Ureter (tissue), 1 donor: ENCODE measurements around the gene ARL15. TPM values are rescaled to one million over a fixed set of nuclear protein-coding genes. Genes with fewer than 3 reads are reported as not detected.

ENCODE experiments used
- DNase-seq: peaks from one replicate; pipeline ENCODE4 v3.0.0-alpha.2; 2020; ENCODE audit warnings: low spot score
- total RNA-seq: library from RNA; stranded (reverse); gene quantifications from one replicate; pipeline ENCODE4 v1.2.4, GENCODE V29; 2023
- donor health status: DM: yes; HTN: yes; CAD: no.

ARL15 gene
- total RNA-seq, 1 donor from 2014 or later: 48.0 TPM

- DNase-seq: no peak
These were observed 61.0 kb downstream of the ARL15 start for GRCh38 chr5:54249210-54250028.

DNA sequence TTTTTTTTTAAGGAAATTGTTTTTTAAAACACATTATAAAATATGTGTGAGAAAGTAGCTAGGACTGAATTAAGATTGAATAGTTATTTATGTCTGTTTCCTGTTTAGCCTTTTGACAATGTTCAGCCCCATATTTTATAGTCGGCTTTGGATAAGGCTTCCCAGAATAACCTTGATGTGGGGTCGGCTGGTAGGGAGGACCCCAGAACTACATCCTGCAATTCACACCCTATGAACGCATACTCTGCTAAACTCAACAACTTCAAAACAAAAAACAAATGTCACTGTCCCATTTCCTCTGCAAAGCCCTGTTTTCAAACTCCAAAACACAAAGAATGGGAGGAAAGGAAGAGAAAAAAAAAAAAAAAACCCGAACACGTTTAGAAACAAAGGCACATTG lies 63.1 kb downstream of the ARL15 start:
- no peak for DNase-seq

DNA sequence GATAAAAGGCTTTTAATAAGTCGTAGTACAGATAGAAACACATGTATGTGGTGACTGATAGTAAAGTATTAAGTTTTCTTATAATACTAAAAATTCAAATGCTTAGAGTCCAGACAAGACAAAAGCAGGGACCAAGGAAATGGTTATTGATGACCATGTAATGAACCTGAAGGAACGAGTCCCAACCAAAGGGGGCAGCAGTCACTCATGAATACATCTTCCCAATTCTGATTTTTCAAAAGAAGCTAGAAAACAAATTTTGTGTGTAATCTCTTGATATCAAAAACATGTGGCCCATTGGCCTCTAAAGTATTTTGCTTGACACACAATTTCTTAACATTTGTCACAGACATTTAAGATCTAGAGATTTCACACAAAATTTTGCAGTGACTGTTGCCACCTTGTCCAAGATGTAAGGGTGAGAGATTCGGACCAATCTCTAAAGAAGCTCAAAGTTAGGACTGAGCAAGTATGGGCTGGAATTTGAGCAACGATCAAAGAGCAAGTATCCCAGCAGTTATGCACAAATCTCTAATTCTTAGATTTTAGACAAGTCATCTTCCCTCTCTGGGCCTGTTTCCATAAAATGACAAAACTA lies 66.8 kb downstream of the ARL15 start:
- DNase-seq: no peak

DNA sequence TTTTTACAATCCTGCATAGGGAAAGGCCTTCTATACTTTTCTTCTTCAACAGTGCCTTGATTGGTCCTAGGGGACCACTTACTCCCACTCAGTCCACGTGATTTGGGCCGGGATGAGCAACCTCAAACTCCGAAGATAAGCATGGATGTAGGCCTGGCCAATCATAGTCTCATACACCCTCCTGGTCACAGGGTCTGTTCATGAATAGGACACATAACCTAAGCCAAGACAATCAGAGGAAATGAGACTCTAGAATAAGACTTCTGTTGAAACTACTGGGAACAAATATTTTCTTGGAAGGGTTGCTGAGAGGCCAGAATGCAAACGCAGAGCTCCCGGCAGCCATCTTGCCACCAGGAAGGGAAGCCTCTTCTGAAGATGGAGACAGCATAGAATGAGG lies 68.1 kb downstream of the ARL15 start:
- DNase-seq: no peak

DNA sequence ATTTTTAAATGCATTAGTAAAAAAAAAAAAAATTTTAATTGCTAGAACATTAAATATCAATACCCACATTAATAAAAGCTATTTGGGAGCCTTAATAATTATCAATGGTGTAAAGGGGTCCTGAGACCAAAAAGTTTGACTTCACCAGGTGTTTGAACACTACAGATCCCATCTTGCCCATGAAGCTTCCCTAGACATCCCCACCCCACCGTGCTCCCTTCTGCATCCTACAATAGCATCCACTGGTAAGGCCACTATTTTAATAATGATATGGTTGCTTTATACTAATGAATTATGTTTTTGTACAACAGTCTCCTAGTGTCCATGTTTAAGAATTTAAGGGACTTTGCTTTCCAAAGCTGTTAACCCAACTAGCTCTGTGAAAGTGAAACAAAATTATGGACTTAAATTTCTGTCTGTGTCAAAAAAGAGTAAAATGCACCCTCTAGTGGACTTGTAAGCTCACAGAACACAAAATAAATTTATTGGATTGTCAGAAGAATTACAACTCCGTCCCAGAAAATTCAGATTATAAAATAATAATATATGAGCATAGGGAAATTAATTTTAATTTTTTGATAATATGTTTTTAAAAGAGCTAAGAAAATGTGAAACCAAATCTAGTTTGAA lies 76.0 kb downstream of the ARL15 start:
- DNase-seq: no peak

DNA sequence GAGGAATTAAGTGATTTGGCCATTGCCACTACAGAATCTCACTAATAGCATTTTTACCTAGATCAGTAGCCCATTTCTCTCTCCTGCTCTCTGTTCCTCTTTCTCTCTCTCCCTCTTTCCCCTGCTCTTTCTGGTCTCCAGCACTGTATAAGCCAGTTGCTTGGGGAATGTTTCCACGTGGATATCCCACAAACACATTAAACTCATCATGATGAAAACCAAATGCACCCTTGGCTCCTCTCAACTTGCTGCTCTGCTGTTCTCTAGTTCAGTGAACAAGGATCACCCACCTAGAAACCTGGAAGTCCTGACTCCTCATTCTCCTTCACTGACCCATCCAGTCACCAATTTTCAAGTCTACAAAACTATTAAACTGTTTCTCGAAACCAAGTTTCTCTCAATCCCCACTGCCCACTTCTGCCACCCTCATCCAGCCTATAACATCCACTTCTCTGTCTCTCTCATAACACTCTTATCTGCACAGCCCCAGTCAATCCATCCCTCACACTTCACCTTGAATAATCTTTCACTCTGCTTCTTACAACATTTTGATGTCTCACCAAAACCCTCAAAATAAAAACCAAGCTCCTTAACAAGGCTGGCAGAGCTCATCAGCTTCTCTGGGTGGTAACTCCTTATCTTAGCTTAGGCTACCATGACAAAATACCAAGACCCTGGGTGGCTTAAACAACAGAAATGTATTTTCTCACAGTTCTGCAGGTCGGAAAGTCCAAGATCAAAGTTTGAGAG lies 79.3 kb downstream of the ARL15 start:
- DNase-seq: no peak

DNA sequence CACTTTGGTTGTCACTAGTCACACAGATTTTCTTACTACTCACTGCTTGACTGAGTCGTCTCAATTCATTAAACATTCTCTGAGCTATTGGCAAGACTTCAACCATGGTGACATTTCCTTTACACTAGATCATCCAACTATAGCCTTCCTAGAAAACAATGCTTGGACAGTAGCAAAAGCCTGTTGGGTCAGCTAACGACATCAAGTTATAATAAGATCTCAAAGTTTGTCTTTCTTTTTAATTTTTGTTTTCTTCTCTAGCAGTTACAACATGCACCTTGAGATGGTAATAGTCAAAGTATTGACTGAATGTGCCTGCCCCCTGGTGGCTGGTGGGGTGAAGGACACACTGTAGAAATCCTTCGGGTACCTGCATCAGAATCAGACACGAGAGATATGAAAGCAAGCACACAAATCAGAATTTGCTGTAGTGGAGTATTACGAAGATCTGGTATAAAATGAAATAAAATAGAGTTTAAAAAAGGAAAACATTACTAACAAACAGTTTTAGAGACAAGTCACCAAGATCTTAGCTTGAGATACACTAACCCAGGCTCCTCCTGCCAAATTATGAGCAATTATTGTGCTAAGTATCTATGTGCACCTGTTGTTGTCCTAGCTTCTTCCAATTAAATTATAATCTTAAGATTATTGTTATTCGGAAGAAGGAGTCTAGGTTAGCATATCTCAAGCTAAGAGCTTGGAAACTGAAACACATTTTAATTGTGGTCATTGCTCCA lies 81.2 kb downstream of the ARL15 start:
- peak; percentile 76 for DNase-seq

DNA sequence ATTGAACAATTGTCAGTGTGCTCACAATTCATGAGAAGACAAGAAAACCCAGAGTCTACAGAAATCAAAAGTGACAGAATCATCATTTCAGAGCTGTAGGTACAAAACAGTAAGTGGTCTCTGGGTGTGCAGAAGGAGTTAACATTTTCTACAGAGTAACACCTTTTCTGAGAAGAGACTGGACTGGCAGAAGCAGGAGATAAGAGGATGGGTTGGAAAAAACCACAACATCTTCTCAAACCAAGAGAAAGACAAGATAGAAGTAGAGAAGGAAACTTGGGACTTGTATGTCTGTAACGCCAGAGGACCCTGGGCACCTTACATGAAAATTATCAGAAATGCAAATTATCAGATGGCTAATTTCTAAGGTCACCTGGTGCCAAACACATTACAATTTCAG lies 82.6 kb downstream of the ARL15 start:
- no peak for DNase-seq

GRCh38 chr5:54227109-54227508 lies 83.3 kb downstream of the ARL15 start:
- no peak for DNase-seq

DNA sequence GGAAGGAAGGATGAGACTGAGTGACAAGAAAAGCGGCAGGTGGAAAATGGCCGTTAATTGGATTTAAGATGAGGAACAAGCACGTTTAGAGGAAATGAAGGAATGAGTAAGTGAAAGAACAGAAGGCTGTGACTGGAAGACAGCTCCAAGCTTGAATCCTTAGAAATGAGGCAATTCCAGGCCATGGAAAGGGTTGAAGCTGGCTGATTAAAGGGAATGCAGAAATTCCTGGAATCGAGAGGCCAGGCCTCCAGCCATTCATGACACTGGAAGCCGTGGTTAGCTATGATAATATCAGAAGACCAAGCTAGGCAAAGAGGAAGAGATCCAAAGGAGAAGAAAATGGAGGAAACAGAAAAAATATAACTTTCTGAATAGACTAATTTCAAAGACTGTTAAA lies 84.2 kb downstream of the ARL15 start:
- DNase-seq: no peak

DNA sequence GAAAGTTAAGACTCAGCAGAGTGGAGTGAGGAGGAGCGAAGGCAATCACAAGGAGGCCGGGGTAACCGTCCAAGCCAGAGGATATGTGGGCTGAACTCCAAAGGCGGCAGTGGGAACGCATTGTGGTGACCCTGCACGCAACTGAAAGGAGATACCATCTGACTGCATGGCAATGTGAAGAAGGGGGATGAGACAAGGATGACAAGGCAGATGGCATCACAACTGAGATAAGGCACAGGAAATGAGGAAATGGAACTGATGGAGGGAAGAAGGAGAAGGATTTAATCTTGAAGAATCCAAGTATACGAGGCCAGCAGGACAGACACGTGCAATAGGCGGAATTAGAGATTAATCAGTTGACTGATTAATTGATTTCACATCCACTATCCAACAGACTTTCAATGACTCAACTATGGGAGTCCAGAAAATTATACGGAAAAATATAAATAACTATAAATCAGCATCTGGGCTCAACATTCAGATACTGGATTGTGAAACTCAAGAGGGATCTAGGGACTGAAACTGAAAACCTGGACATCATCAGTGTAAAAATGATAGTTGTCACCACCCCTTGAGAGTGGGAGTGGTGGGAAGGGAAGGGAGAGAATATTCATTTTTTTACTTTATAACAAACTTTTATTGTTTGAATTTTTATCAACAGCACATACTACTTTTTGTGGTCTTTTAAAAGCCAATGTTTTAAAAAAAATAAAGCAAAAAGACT lies 86.1 kb downstream of the ARL15 start:
- no peak for DNase-seq

DNA sequence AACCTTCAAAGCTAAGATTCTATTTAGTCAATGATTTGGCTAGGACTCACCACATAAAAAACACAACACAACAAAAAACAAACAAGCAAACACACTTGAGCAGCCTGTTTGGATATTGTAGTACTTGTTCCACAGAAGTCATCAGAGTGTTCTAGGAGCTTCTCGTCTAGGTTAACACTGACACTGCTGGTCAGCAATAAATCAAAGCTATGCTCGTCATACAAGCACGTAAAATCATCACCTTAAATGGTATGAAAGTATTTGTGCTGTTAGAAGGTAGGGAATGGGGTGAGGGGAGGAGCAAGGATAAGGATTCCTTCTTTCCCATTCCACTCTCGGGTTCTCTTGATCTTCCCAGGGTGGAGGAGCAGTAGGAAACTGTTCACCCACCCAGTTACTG lies 88.0 kb downstream of the ARL15 start:
- DNase-seq: no peak

DNA sequence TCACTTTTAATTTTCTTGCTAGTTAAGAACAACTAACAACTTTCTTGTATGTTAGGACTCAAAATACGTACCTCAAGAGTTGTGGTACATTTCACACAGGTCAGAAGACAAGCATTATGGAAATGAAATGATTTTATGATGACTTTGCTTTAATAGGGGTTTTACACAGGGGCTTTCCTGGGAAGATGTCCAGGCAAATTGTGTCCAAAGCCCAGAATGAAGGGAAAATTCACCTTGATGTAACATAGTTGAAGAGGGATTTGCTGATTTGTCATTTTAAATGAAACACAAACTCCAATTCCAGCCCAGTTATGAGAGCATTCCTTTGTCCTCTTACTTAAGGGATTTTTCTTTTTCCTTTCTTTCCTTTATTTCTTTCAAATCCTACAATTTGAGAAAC lies 89.2 kb downstream of the ARL15 start:
- no peak for DNase-seq

GRCh38 chr5:54220230-54221040 lies 89.9 kb downstream of the ARL15 start:
- no peak for DNase-seq

GRCh38 chr5:54217826-54218503 lies 92.4 kb downstream of the ARL15 start:
- peak; percentile 45 for DNase-seq

- DNase-seq: no peak
These were observed 95.1 kb downstream of the ARL15 start for GRCh38 chr5:54215233-54215736.

- no peak for DNase-seq
These were observed 95.7 kb downstream of the ARL15 start for GRCh38 chr5:54214722-54215121.

- no peak for DNase-seq
These were observed 98.0 kb downstream of the ARL15 start for GRCh38 chr5:54212331-54212730.

- DNase-seq: no peak
These were observed 98.5 kb downstream of the ARL15 start for GRCh38 chr5:54211912-54212311.
